Lower leg skin (tissue), 4 donors: Measurements from ENCODE around the gene SEC14L5. TPM values are rescaled to one million over a fixed set of nuclear protein-coding genes. Genes with fewer than 3 reads are reported as not detected.

Experiments used
- DNase-seq, 2 donors: peaks; one replicate each; pipeline ENCODE4 v3.0.0-alpha.2; 2019; ENCODE audit warnings: low spot score in 2 of 2
- H3K4me3 ChIP-seq: fragments of 200-600 bp; sonication (generic); 2 replicates; pipeline ENCODE4 v1.5.1; 2017; ENCODE audit warnings: mild to moderate bottlenecking, low read depth; ENCODE audit not compliant: poor library complexity, severe bottlenecking
- POLR2A ChIP-seq, 2 donors: fragments of 450-650 bp; IDR thresholded peaks; one replicate each; pipeline ENCODE4 v1.6.1; 2016 to 2017; ENCODE audit warnings: antibody characterized with exemption in 2 of 2, mild to moderate bottlenecking in 1 of 2, moderate library complexity in 1 of 2
- WGBS, 2 donors: methylation state at CpG; one replicate each; pipeline ENCODE4 v1.1.5; 2018; 5-methylcytosine and 5-hydroxymethylcytosine counted together
- intact Hi-C: fragments of 100-400 bp; cut with DNase I; formaldehyde crosslinking; loops from one replicate; pipeline ENCODE4 v1.15.0; 2023; ENCODE audit warnings: low total_unique reads
- total RNA-seq, 4 donors: library from RNA; depleted of rRNA; stranded (reverse); fragments of >200 nt; gene quantifications; one replicate each; pipeline ENCODE4 v1.1.0, GENCODE V29; 2016
- TF ChIP-seq, protein P1 (sequence below), 3 donors: fragments of 450-650 bp; IDR thresholded peaks; one replicate each; pipeline ENCODE4 v1.5.1; 2016; ENCODE audit warnings: antibody characterized with exemption in 3 of 3, mild to moderate bottlenecking in 3 of 3, moderate library complexity in 2 of 3

SEC14L5 gene
- total RNA-seq, 4 donors from 2014 or later: 0.91 to 2.6 (median 1.3) TPM

DNA sequence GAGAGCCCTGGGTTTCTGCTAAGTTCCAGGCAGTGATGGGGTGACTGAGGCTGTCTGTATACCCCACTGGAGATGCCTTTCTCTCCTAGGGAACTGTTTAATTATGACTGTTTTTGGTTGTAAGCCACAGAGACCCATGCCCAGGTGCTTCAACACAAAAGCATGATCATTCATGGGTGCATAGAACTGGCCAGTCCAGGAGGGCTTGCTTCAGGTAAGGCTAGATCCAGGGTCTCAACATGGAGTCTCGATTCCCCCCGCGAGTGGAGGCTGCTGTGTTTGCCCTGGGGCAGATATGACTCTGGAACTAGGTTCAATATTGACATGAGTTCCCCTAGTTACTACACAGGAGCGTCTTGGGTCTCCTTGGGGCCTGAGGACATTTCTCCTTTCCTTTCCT is 57.8 kb downstream of the SEC14L5 start:
- WGBS, 2 donors: 88 to 96% methylated on average over 4 of the region's 4 CpGs
- no peak overlapping the region for H3K4me3 ChIP-seq
- no peak for TF ChIP-seq POLR2A (IDR thresholded peaks at IDR 0.05)
- TF ChIP-seq, protein P1, sequence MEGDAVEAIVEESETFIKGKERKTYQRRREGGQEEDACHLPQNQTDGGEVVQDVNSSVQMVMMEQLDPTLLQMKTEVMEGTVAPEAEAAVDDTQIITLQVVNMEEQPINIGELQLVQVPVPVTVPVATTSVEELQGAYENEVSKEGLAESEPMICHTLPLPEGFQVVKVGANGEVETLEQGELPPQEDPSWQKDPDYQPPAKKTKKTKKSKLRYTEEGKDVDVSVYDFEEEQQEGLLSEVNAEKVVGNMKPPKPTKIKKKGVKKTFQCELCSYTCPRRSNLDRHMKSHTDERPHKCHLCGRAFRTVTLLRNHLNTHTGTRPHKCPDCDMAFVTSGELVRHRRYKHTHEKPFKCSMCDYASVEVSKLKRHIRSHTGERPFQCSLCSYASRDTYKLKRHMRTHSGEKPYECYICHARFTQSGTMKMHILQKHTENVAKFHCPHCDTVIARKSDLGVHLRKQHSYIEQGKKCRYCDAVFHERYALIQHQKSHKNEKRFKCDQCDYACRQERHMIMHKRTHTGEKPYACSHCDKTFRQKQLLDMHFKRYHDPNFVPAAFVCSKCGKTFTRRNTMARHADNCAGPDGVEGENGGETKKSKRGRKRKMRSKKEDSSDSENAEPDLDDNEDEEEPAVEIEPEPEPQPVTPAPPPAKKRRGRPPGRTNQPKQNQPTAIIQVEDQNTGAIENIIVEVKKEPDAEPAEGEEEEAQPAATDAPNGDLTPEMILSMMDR (IDR thresholded peaks at IDR 0.05): no peak
- no peak for DNase-seq
- intact Hi-C loops: no loop called here

DNA sequence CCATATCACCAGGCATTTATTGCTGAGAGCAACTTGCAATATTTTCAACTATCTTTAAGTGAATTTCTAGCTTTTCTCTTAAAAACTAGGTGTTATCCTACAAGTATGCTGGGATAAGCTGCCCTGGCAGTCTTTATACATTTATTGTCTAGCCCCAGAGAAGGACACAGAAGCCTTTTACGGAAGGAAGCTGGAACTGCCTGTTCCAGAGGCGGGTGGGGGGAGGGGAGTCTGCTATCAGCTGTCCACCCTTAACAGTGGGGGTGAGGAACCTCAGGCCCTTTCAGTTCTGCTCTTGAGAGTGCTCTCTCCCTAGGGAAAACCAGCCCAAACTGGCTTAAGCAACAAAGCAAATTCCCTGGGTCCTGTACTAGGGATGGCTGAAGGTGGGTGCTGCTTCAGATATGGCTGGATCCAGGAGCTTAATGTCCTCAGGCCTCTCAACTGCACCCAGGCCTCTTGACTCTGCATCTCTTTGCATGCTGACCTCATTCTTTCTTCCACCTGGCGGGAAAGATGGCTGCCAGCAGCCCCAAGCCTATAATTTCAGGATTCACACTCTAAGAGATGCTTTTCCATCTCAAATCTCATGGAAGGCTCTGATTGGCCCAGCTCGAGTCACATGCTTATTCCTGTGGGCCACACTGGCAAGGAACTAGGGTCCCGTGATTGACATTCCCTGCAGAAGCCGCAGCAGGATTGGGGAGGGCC is 59.0 kb downstream of the SEC14L5 start:
- TF ChIP-seq, protein P1 (IDR thresholded peaks at IDR 0.05): no peak
- no peak for TF ChIP-seq POLR2A (IDR thresholded peaks at IDR 0.05)
- H3K4me3 ChIP-seq: no peak overlapping the region
- DNase-seq: no peak
- intact Hi-C loops: no loop called here
- WGBS, 2 donors: 78 to 79% methylated on average over 6 of the region's 6 CpGs

DNA sequence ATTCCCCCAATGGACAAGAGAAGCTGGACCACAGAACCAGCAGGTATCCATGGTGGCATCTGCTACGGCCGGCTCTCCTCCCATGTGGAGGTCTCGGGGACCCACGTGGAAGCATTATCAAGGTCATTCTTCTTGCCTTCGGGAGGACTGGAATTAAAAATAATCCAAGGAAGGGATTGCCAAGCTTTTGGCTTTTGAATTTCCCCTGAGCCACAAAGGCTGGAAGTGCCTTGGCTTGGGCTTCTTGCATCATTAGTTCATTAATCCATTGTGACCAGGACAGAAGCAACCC is 59.5 kb downstream of the SEC14L5 start:
- 89 to 91% methylated on average over 5 of the region's 5 CpGs for WGBS, 2 donors

DNA sequence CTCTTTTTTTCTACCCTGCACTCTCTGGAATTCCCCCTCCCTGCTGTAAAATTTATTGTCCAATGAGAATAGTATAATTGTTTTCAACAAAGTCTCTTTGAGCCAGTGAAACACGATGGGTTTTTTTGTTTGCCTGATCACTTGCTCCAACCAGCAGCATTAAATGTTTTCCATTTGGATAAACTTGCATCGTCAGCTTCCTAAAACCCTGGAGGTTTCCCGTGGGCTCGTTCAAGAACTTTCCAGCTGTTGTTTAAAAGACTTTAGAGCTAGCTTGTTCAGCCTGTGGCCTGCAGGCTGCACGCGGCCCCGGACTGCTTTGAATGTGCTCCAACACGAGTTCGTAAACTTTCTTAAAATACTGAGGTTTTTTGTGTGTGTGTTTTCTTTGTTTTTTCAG is 60.7 kb downstream of the SEC14L5 start:
- DNase-seq: no peak
- 12 to 19% methylated on average over 9 of the region's 9 CpGs for WGBS, 2 donors
- intact Hi-C loops: no loop called here
- no peak overlapping the region for H3K4me3 ChIP-seq
- no peak for TF ChIP-seq POLR2A (IDR thresholded peaks at IDR 0.05)
- TF ChIP-seq, protein P1 (IDR thresholded peaks at IDR 0.05): no peak

More for the DNA sequence above, 59.5 kb downstream of the SEC14L5 start:
- intact Hi-C loops: no loop called here
- TF ChIP-seq POLR2A (IDR thresholded peaks at IDR 0.05): no peak
- TF ChIP-seq, protein P1 (IDR thresholded peaks at IDR 0.05): no peak
- H3K4me3 ChIP-seq: no peak overlapping the region
- no peak for DNase-seq

DNA sequence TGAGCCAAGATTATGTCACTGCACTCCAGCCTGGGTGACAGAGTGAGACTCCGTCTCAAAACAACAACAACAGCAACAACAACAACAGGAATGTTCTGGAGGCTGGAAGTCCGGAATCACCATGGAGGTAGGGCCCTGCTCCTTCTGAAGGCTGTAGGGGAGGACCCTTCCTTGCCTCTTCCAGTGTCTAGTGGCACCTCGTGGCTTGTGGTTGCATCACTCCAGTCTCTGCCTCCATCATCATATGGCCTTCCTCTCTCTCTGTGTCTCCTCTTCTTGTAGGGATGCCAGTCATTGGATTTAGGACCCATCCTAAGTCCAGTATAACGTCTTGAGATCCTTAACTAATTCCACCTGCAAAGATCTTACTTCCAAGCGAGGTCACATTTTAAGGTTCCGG is 61.6 kb downstream of the SEC14L5 start:
- WGBS, 2 donors: 79 to 82% methylated on average over 6 of the region's 6 CpGs
- H3K4me3 ChIP-seq: no peak overlapping the region
- intact Hi-C loops: no loop called here
- no peak for DNase-seq
- TF ChIP-seq POLR2A (IDR thresholded peaks at IDR 0.05): no peak
- TF ChIP-seq, protein P1 (IDR thresholded peaks at IDR 0.05): no peak

DNA sequence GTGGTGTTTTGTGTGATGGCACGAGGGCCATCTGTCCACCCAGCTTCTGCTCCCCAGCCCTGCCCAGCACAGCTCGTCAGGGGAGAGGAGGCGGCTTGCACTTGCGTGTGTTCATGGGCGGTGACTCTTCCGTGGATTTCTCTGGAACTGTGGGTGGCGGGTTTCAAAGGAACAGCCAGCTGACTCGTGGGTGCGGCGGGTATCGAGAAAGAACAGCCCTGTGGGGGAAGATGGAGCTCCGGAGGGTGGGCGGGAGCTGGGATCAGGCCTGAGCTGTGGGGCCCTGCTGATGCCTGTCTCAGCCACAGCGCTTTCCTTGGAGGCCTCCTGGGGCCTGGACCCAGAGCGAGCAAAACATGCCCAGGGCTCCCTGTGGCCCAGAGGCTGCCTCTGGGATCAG is 62.4 kb downstream of the SEC14L5 start:
- DNase-seq: no peak
- TF ChIP-seq, protein P1 (IDR thresholded peaks at IDR 0.05): no peak
- no peak for TF ChIP-seq POLR2A (IDR thresholded peaks at IDR 0.05)
- no peak overlapping the region for H3K4me3 ChIP-seq
- intact Hi-C loops: no loop called here
- WGBS, 2 donors: 52 to 63% methylated on average over 14 to 15 of the region's 15 CpGs
